K562 (cell line): ENCODE results near the gene ASB10. TPM values are rescaled to one million over a fixed set of nuclear protein-coding genes. Genes with fewer than 3 reads are reported as not detected.

Experiments used
- BHLHE40 ChIP-seq: IDR thresholded peaks from 2 replicates; pipeline ENCODE4 v1.6.1; 2011; ENCODE audit warnings: low read length, improper control_type of control experiment
- CLOCK ChIP-seq: fragments of 250-450 bp; sonication (Bioruptor Pico); IDR thresholded peaks from 2 replicates; pipeline ENCODE4 v1.4.0; 2020; ENCODE audit warnings: mild to moderate bottlenecking, moderate library complexity, borderline replicate concordance
- CTCF ChIP-seq, 3 experiments: IDR thresholded peaks in 2 of 3; conservative IDR thresholded peaks in 1 of 3; 2 replicates each; pipeline ENCODE4 v1.5.1; 2011 to 2012; ENCODE audit warnings: low read length in 3 of 3, mild to moderate bottlenecking in 3 of 3, control low read depth in 2 of 3, improper control_type of control experiment in 1 of 3, inconsistent platforms in 1 of 3, low read depth in 1 of 3, mixed read lengths in 1 of 3, moderate library complexity in 1 of 3; ENCODE audit not compliant: insufficient read depth in 2 of 3
- EHMT2 ChIP-seq: fragments of 450-650 bp; IDR thresholded peaks from 2 replicates; pipeline ENCODE4 v1.6.1; 2018; ENCODE audit warnings: antibody characterized with exemption
- GTF2B ChIP-seq: IDR thresholded peaks from 2 replicates; pipeline ENCODE4 v1.6.1; 2011; ENCODE audit not compliant: insufficient read length; ENCODE audit errors: extremely low read depth
- MIER1 ChIP-seq: fragments of 450-650 bp; IDR thresholded peaks from 2 replicates; pipeline ENCODE4 v1.6.1; 2016; ENCODE audit warnings: antibody characterized with exemption, mild to moderate bottlenecking, low read depth
- PHTF2 ChIP-seq: fragments of 250-450 bp; sonication (Bioruptor Pico); IDR thresholded peaks from 2 replicates; pipeline ENCODE4 v1.5.0; 2021; ENCODE audit warnings: mild to moderate bottlenecking
- RNF219 ChIP-seq: fragments of 250-450 bp; sonication (Bioruptor Pico); IDR thresholded peaks from 2 replicates; pipeline ENCODE4 v1.5.0; 2022; ENCODE audit warnings: mild to moderate bottlenecking
- ZBTB43 ChIP-seq: sonication (generic); formaldehyde crosslinking; IDR thresholded peaks from 2 replicates; pipeline ENCODE4 v1.8.0; 2023; ENCODE audit warnings: mild to moderate bottlenecking, missing genetic modification reagents
- ZFP30 ChIP-seq: fragments of 250-450 bp; sonication (Bioruptor Pico); IDR thresholded peaks from 2 replicates; pipeline ENCODE4 v1.8.0; 2022; ENCODE audit warnings: moderate library complexity, mild to moderate bottlenecking, inconsistent platforms, borderline replicate concordance
- polyA plus RNA-seq, 8 experiments: library from polyadenylated mRNA; depleted of rRNA in 4 of 8; stranded (reverse) in 5 of 8; unstranded in 3 of 8; fragments of >200 nt; fragmentation: Nextera tagmentation in 2 of 8; fragmentation: Illumina TruSeq in 1 of 8; extraction: Ambion mirVana in 2 of 8; extraction: Trizol in 1 of 8; gene quantifications; 2 replicates each; pipeline versions ENCODE4 v1.2.1 to v1.2.3, GENCODE V29; 2011 to 2014; ENCODE audit warnings: inconsistent platforms in 1 of 8, missing spikeins in 1 of 8
- total RNA-seq, 7 experiments: library from RNA; depleted of rRNA in 6 of 7; stranded (reverse); fragments of >200 nt in 6 of 7; fragmentation: Illumina TruSeq in 2 of 7; extraction: Trizol in 2 of 7; gene quantifications; 2 replicates each; pipeline versions ENCODE4 v1.2.1 to v1.2.3, GENCODE V29; 2011 to 2021; ENCODE audit warnings: low replicate concordance in 1 of 7

Gene ASB10
- total and polyA plus RNA-seq, 9 of the 15 experiments (the other 6 are each of a cell fraction or from before 2014, with no cell fraction given): not detected

GRCh38 chr7:151204383-151205032 lies 17.5 kb upstream of the ASB10 start (continued):
- TF ChIP-seq MIER1 (no peak), ZFP30 (no peak), PHTF2 (no peak), EHMT2 (peak; percentile 78; the same call in 1 of the 2 replicates), ZBTB43 (CRISPR knock-in tag) (no peak), RNF219 (CRISPR knock-in tag) (no peak), CLOCK (CRISPR knock-in tag) (no peak), BHLHE40 (peak; percentile 12; the same call in 1 of the 2 replicates), GTF2B (no peak), CTCF (IDR thresholded peaks at IDR 0.05 in 2 of 3, conservative IDR thresholded peaks at IDR 0.05 in 1 of 3; ENCODE audit: insufficient read depth in 2 of 3, low read depth in 1 of 3, low read length in 3 of 3) (peak; percentile 44 to 67 (median 50); a peak in 5 of 6 replicates)
